Endodermal cell (in vitro differentiated cells): Measurements from ENCODE around the gene GRB10. TPM values are rescaled to one million over a fixed set of nuclear protein-coding genes. Genes with fewer than 3 reads are reported as not detected.

Experiments used
- DNase-seq: peaks from one replicate; pipeline ENCODE4 v3.0.0-alpha.2; 2017
- H3K27ac ChIP-seq: 2 replicates; pipeline ENCODE4 v1.5.1; 2013; ENCODE audit warnings: mild to moderate bottlenecking, low read depth, low read length, moderate library complexity
- H3K27me3 ChIP-seq: 2 replicates; pipeline ENCODE4 v1.6.1; 2013; ENCODE audit warnings: mild to moderate bottlenecking, low read length, moderate library complexity; ENCODE audit not compliant: insufficient read depth, control insufficient read depth, poor library complexity, severe bottlenecking
- H3K36me3 ChIP-seq: 2 replicates; pipeline ENCODE4 v1.7.0; 2013; ENCODE audit warnings: mild to moderate bottlenecking, low read length, moderate library complexity; ENCODE audit not compliant: control insufficient read depth, insufficient read depth
- H3K4me1 ChIP-seq: one replicate; pipeline ENCODE4 v1.7.0; 2013; ENCODE audit warnings: low read length; ENCODE audit not compliant: control insufficient read depth, insufficient read depth
- H3K4me3 ChIP-seq: 2 replicates; pipeline ENCODE4 v1.5.1; 2013; ENCODE audit warnings: mild to moderate bottlenecking, low read length, moderate library complexity
- H3K9ac ChIP-seq: 2 replicates; pipeline ENCODE4 v1.6.1; 2013; ENCODE audit warnings: mild to moderate bottlenecking, low read length, moderate library complexity; ENCODE audit not compliant: poor library complexity, severe bottlenecking; ENCODE audit errors: extremely low read depth
- H3K9me3 ChIP-seq: 2 replicates; pipeline ENCODE4 v1.6.1; 2013; ENCODE audit warnings: mild to moderate bottlenecking, low read length, moderate library complexity; ENCODE audit not compliant: control insufficient read depth
- H3K27ac Mint-ChIP-seq: 2 replicates; pipeline ENCODE4 v1.8.0; 2020; ENCODE audit warnings: mixed read lengths
- H3K27me3 Mint-ChIP-seq: 2 replicates; pipeline ENCODE4 v1.8.0; 2021; ENCODE audit warnings: mild to moderate bottlenecking, mixed read lengths; ENCODE audit not compliant: insufficient read depth
- H3K36me3 Mint-ChIP-seq: 2 replicates; pipeline ENCODE4 v1.8.0; 2020; ENCODE audit warnings: low read depth, mixed read lengths
- H3K4me1 Mint-ChIP-seq: 2 replicates; pipeline ENCODE4 v1.8.0; 2020; ENCODE audit warnings: mixed read lengths
- H3K4me3 Mint-ChIP-seq: 2 replicates; pipeline ENCODE4 v1.8.0; 2020; ENCODE audit warnings: mild to moderate bottlenecking, moderate library complexity, mixed read lengths
- H3K9me3 Mint-ChIP-seq: 2 replicates; pipeline ENCODE4 v1.8.0; 2020; ENCODE audit warnings: mild to moderate bottlenecking, mixed read lengths
- WGBS, 2 experiments: methylation state at CpG; one replicate each; pipeline versions ENCODE4 v1.1.5 to v1.1.7; 2013; ENCODE audit warnings: missing lambda C conversion rate in 2 of 2, mixed read lengths in 1 of 2; ENCODE audit not compliant: insufficient coverage in 1 of 2, insufficient read length in 1 of 2; 5-methylcytosine and 5-hydroxymethylcytosine counted together
- total RNA-seq, 2 donors: library from RNA; stranded (reverse); fragmentation: NEBNext Ultra II Directional in 1 of 2; extraction: Animal tissue kit (Norgen Biotek cat#: 25700) in 1 of 2; gene quantifications; 2 replicates in 1 of 2; 3 replicates in 1 of 2; pipeline ENCODE4 v1.2.1, GENCODE V29; 2021
- TF ChIP-seq, protein P1 (sequence below): fragments of 200-600 bp; sonication (generic); conservative IDR thresholded peaks from 2 replicates; pipeline ENCODE4 v1.5.0; 2021; ENCODE audit warnings: antibody characterized with exemption, mild to moderate bottlenecking

Gene GRB10
- total RNA-seq, 2 donors from 2014 or later = 71.9 to 97.5 TPM

DNA sequence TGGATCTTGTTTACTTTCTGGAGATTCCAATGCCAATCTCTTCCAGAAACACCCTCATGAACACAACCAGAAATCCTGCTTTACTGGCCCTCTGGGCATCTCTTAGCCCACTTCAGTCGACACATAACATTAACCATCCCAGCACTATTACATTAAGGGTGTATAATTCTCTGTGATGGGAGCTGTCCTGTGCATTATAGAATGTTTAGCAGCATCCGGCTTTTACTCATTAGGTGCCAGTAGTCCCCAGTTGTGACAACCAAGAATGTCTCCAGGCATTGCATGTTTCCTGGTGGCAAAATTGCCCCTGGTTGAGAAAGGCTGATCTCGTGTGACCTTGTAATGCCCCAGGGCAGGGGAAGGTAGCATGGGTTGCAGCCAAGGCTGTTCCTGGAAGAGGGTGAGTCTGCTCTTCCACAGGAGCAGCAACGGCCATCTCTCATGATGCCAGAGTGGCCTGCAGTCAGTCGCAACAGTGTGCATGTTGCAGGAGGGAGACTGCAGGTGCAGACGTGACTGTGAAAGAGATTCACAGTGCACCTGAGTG is 214.9 kb downstream of the GRB10 start:
- TF ChIP-seq, protein P1, sequence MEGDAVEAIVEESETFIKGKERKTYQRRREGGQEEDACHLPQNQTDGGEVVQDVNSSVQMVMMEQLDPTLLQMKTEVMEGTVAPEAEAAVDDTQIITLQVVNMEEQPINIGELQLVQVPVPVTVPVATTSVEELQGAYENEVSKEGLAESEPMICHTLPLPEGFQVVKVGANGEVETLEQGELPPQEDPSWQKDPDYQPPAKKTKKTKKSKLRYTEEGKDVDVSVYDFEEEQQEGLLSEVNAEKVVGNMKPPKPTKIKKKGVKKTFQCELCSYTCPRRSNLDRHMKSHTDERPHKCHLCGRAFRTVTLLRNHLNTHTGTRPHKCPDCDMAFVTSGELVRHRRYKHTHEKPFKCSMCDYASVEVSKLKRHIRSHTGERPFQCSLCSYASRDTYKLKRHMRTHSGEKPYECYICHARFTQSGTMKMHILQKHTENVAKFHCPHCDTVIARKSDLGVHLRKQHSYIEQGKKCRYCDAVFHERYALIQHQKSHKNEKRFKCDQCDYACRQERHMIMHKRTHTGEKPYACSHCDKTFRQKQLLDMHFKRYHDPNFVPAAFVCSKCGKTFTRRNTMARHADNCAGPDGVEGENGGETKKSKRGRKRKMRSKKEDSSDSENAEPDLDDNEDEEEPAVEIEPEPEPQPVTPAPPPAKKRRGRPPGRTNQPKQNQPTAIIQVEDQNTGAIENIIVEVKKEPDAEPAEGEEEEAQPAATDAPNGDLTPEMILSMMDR = no peak

DNA sequence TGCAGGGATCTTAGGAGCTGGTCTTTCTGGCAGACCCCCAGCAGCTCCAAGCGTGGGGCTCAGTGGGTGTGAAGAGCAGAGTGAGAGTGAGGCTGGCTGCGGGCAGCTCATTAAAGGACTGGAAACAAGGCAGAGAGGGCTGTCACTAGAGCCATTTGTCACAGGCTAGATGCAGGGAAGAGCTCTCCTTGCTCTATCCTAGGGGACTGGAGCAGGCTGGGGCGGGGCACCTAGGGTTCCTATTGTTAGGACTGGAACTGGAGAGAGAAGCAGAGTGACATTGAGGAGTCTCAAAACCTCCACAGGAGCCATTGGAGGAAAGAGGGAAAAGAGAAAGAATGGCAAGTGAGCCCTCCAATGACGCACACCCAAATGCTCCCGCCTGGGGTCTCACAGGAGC is 216.7 kb downstream of the GRB10 start:
- TF ChIP-seq, protein P1 = no peak
- H3K27me3 Mint-ChIP-seq = peaks cover 10% of the 10 kb centered on the region
- Histone ChIP-seq H3K27ac (no peak overlapping the region), H3K36me3 (no peaks in the 10 kb centered on the region), H3K4me1 (no peaks in the 10 kb centered on the region), H3K9me3 (peaks cover 4% of the 10 kb centered on the region), H3K4me3 (no peak overlapping the region), H3K9ac (no peak overlapping the region), H3K27me3 (peaks cover 6% of the 10 kb centered on the region)
- peaks cover 17% of the 10 kb centered on the region for H3K9me3 Mint-ChIP-seq
- H3K4me3 Mint-ChIP-seq = no peak overlapping the region
- DNase-seq = no peak
- H3K27ac Mint-ChIP-seq = no peak overlapping the region
- WGBS, 2 experiments = 84 to 94% methylated on average over 3 to 5 of the region's 5 CpGs
- no peaks in the 10 kb centered on the region for H3K36me3 Mint-ChIP-seq
- H3K4me1 Mint-ChIP-seq = no peaks in the 10 kb centered on the region

More for the DNA sequence above, 214.9 kb downstream of the GRB10 start:
- Mint-ChIP-seq H3K4me1 (no peaks in the 10 kb centered on the region), H3K9me3 (peaks cover 25% of the 10 kb centered on the region), H3K27me3 (peaks cover 10% of the 10 kb centered on the region), H3K4me3 (no peak overlapping the region), H3K27ac (no peak overlapping the region), H3K36me3 (no peaks in the 10 kb centered on the region)
- Histone ChIP-seq H3K9me3 (peaks cover 4% of the 10 kb centered on the region), H3K9ac (no peak overlapping the region), H3K27ac (no peak overlapping the region), H3K27me3 (peaks cover 6% of the 10 kb centered on the region), H3K4me1 (no peaks in the 10 kb centered on the region), H3K36me3 (no peaks in the 10 kb centered on the region), H3K4me3 (no peak overlapping the region)
- no peak for DNase-seq
- WGBS, 2 experiments = 92% methylated on average over 4 to 6 of the region's 6 CpGs

DNA sequence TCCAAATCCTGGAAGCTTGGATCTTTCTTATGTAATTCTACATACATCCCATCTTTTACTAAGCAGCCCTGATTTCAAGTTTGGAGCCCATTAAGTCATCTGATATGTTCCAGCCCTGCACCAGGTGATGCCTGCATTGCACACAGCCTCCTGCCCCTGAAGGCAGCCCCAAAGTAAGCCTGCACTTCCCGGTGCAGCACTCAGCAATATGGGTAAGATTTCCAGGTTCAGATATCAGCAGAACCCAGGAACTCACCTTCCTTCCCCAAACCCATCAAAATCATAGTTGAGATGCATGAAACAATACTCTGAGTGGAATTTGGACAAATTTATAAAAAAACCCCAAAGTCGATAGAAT is 217.2 kb downstream of the GRB10 start:
- Mint-ChIP-seq H3K27me3 (peaks cover 12% of the 10 kb centered on the region), H3K9me3 (peaks cover 12% of the 10 kb centered on the region), H3K4me3 (no peak overlapping the region), H3K36me3 (no peaks in the 10 kb centered on the region), H3K27ac (no peak overlapping the region), H3K4me1 (no peaks in the 10 kb centered on the region)
- 80 to 83% methylated on average over 2 of the region's 2 CpGs for WGBS, 2 experiments
- Histone ChIP-seq H3K4me1 (no peaks in the 10 kb centered on the region), H3K9ac (no peak overlapping the region), H3K27me3 (peaks cover 6% of the 10 kb centered on the region), H3K36me3 (no peaks in the 10 kb centered on the region), H3K4me3 (no peak overlapping the region), H3K9me3 (peaks cover 4% of the 10 kb centered on the region), H3K27ac (no peak overlapping the region)
- DNase-seq = no peak
- TF ChIP-seq, protein P1 = no peak
